OCI-LY3 (cell line): ENCODE measurements around the gene ARMCX6.

ENCODE experiments used
- CTCF ChIP-seq: fragments of 200-600, 300-600 bp; sonication (generic); IDR thresholded peaks from 2 replicates; pipeline ENCODE4 v1.5.1; 2014; ENCODE audit warnings: antibody characterized with exemption, low read length, low read depth
- EZH2phosphoT487 ChIP-seq: fragments of 200-600 bp; shearing (Covaris generic); IDR thresholded peaks from 2 replicates; pipeline ENCODE4 v1.6.1; 2018; ENCODE audit warnings: antibody characterized with exemption, mixed run types, low read depth

- no peak for TF ChIP-seq CTCF
- TF ChIP-seq EZH2phosphoT487 = no peak
These were observed 37.7 kb upstream of the ARMCX6 start for GRCh38 chrX:101655534-101655933.
